Endothelial cell of umbilical vein (primary cell): ENCODE measurements around the gene NEO1. TPM values are rescaled to one million over a fixed set of nuclear protein-coding genes. Genes with fewer than 3 reads are reported as not detected.

Source experiments
- BruUV-seq: library from RNA; stranded (reverse); fragments of 400-500 nt; replicated peaks from 2 replicates; lab custom pipeline; 2021; lab: Mats Ljungman, UMichigan
- CTCF ChIA-PET: fragments of 300-600, 350-600 bp; sonication (Branson Sonifier 250); formaldehyde crosslinking; loops from one replicate; lab custom pipeline; 2021; ENCODE audit warnings: antibody characterized with exemption, inconsistent platforms; lab: Charles Lee
- POLR2A ChIA-PET: fragments of 300-600, 350-600 bp; sonication (Branson Sonifier 250); formaldehyde crosslinking; loops from one replicate; lab custom pipeline; 2021; ENCODE audit warnings: antibody characterized with exemption, inconsistent platforms; lab: Charles Lee
- DNase-seq: peaks from one replicate; pipeline ENCODE4 v3.0.0-alpha.2; 2011; ENCODE audit warnings: low read depth, low spot score
- FAIRE-seq: peaks from 2 replicates; lab custom pipeline; 2011; peaks lifted over from hg19 to GRCh38; lab: Jason Lieb, UNC
- H2AFZ ChIP-seq: 2 replicates; pipeline ENCODE4 v1.6.0; 2012; ENCODE audit warnings: low read depth, low read length, control low read depth, inconsistent platforms
- H3K27ac ChIP-seq: 2 replicates; pipeline ENCODE4 v1.5.1; 2011; ENCODE audit warnings: low read depth, mild to moderate bottlenecking, control low read depth, low read length, moderate library complexity; ENCODE audit not compliant: insufficient read depth
- H3K27me3 ChIP-seq, 2 experiments: 2 replicates each; pipeline versions ENCODE4 v1.6.0 to v1.6.1; 2011; ENCODE audit warnings: low read length in 2 of 2, mixed read lengths in 1 of 2; ENCODE audit not compliant: control insufficient read depth in 2 of 2, insufficient read depth in 2 of 2
- H3K36me3 ChIP-seq, 2 experiments: 2 replicates in 1 of 2; 3 replicates in 1 of 2; pipeline ENCODE4 v1.5.1; 2011; ENCODE audit warnings: low read length in 2 of 2, mild to moderate bottlenecking in 1 of 2, moderate library complexity in 1 of 2; ENCODE audit not compliant: control insufficient read depth in 2 of 2, insufficient read depth in 2 of 2; ENCODE audit errors: extremely low read depth in 1 of 2
- H3K4me1 ChIP-seq: 3 replicates; pipeline ENCODE4 v1.5.1; 2011; ENCODE audit warnings: mild to moderate bottlenecking, low read length; ENCODE audit not compliant: control insufficient read depth, insufficient read depth; ENCODE audit errors: extremely low read depth
- H3K4me2 ChIP-seq: 2 replicates; pipeline ENCODE4 v1.6.1; 2011; ENCODE audit warnings: low read length, control low read depth, mixed read lengths; ENCODE audit not compliant: insufficient read depth
- H3K4me3 ChIP-seq, 3 experiments: fragments of 200-600 bp in 1 of 3; sonication (generic), shearing (Covaris generic) in 1 of 3; replicated peaks in 1 of 3; 2 replicates each; pipeline ENCODE4 v1.5.1; 2011 to 2016; ENCODE audit warnings: control low read depth in 3 of 3, low read length in 3 of 3, mild to moderate bottlenecking in 2 of 3, inconsistent platforms in 1 of 3, low read depth in 1 of 3, moderate library complexity in 1 of 3; ENCODE audit not compliant: insufficient read depth in 1 of 3
- H3K79me2 ChIP-seq: 2 replicates; pipeline ENCODE4 v1.6.0; 2012; ENCODE audit warnings: low read length, inconsistent platforms; ENCODE audit not compliant: control insufficient read depth, insufficient read depth
- H3K9ac ChIP-seq: replicated peaks from 2 replicates; pipeline ENCODE3; 2011; ENCODE audit warnings: low read length, control low read depth; ENCODE audit not compliant: insufficient read depth; ENCODE audit errors: extremely low read depth
- H3K9me1 ChIP-seq: replicated peaks from 3 replicates; pipeline ENCODE4 v1.6.0; 2011; ENCODE audit warnings: mild to moderate bottlenecking, low read length; ENCODE audit not compliant: control insufficient read depth, insufficient read depth; ENCODE audit errors: extremely low read depth
- H3K9me3 ChIP-seq: replicated peaks from 2 replicates; pipeline ENCODE4 v1.5.1; 2012; ENCODE audit warnings: low read length, inconsistent platforms; ENCODE audit not compliant: control insufficient read depth, insufficient read depth
- H4K20me1 ChIP-seq: replicated peaks from 2 replicates; pipeline ENCODE3; 2011; ENCODE audit warnings: mild to moderate bottlenecking, low read length; ENCODE audit not compliant: control insufficient read depth, insufficient read depth; ENCODE audit errors: extremely low read depth
- CTCF ChIP-seq, 2 donors: IDR thresholded peaks; 1 replicate in 1 of 2; 2 replicates in 1 of 2; pipeline ENCODE4 v1.5.1; 2011; ENCODE audit warnings: low read length in 2 of 2, mild to moderate bottlenecking in 2 of 2, moderate library complexity in 2 of 2, control low read depth in 1 of 2, inconsistent platforms in 1 of 2, low read depth in 1 of 2; ENCODE audit not compliant: insufficient read depth in 1 of 2; ENCODE audit errors: extremely low read depth in 1 of 2
- FOS ChIP-seq: IDR thresholded peaks from 2 replicates; pipeline ENCODE4 v1.6.1; 2011; ENCODE audit warnings: mild to moderate bottlenecking, low read length, moderate library complexity, borderline replicate concordance; ENCODE audit not compliant: insufficient read depth
- GATA2 ChIP-seq: IDR thresholded peaks from 2 replicates; pipeline ENCODE4 v1.7.0; 2011; ENCODE audit warnings: low read depth, mild to moderate bottlenecking, moderate library complexity, mixed read lengths, low read length; ENCODE audit not compliant: insufficient read length, insufficient read depth
- MAX ChIP-seq: IDR thresholded peaks from 2 replicates; pipeline ENCODE4 v1.6.1; 2011; ENCODE audit not compliant: insufficient read depth, insufficient read length
- MYC ChIP-seq: IDR thresholded peaks from one replicate; pipeline ENCODE4 v1.6.1; 2011; ENCODE audit warnings: mild to moderate bottlenecking, low read depth, low read length
- POLR2AphosphoS5 ChIP-seq: IDR thresholded peaks from 2 replicates; pipeline ENCODE4 v1.6.1; 2012; ENCODE audit warnings: low read depth, mild to moderate bottlenecking, control low read depth, low read length, moderate library complexity; ENCODE audit not compliant: insufficient read depth
- dilution Hi-C: fragments of 300-500 bp; cut with MboI; formaldehyde crosslinking; loops from one replicate; pipeline ENCODE4 v1.15.0; 2019; ENCODE audit warnings: low sequenced_read_pairs; ENCODE audit not compliant: extremely low pct_ligation_motif_present
- intact Hi-C: fragments of 100-400 bp; cut with micrococcal nuclease; formaldehyde crosslinking; loops from one replicate; pipeline ENCODE4 v1.10.0; 2022
- polyA plus RNA-seq, 4 experiments: library from polyadenylated mRNA; depleted of rRNA in 3 of 4; stranded (reverse) in 3 of 4; unstranded in 1 of 4; fragments of >200 nt; gene quantifications; 2 replicates each; pipeline versions ENCODE4 v1.2.1 to v1.2.3, GENCODE V29; 2011 to 2012; ENCODE audit warnings: missing spikeins in 1 of 4
- total RNA-seq: library from RNA; stranded (reverse); gene quantifications from 2 replicates; pipeline ENCODE4 v1.2.3, GENCODE V29; 2021

NEO1 gene
- total and polyA plus RNA-seq, 2 donors (not counting 3 experiments of a cell fraction or from before 2014, with no cell fraction given), result 0.12 to 0.35 TPM

- no peaks in the 10 kb centered on the region for H3K4me1 ChIP-seq
- no peaks in the 10 kb centered on the region for H3K9me3 ChIP-seq
- no peaks in the 10 kb centered on the region for H4K20me1 ChIP-seq
- H3K27me3 ChIP-seq, result peaks cover 3 to 9% of the 10 kb centered on the region in 2 experiments
- no peaks in the 10 kb centered on the region for H3K9me1 ChIP-seq
- H3K79me2 ChIP-seq, result no peaks in the 10 kb centered on the region
- no peak overlapping the region for H3K4me2 ChIP-seq
- no peak for FAIRE-seq
- intact Hi-C loops, result no loop called here
- no TSS peak for BruUV-seq
- TF ChIP-seq GATA2, result no peak
- TF ChIP-seq FOS, result no peak
- TF ChIP-seq CTCF (IDR thresholded peaks at IDR 0.05; ENCODE audit: extremely low read depth in 1 of 2, insufficient read depth in 1 of 2, low read depth in 1 of 2, low read length in 2 of 2), result no peak
- no peak for TF ChIP-seq MAX
- no peak for TF ChIP-seq POLR2AphosphoS5
- no peak for TF ChIP-seq MYC
- POLR2A ChIA-PET, result no interaction called here
- H2AFZ ChIP-seq, result no peak overlapping the region
- CTCF ChIA-PET, result no interaction called here
- DNase-seq, result no peak
- no peak overlapping the region for H3K27ac ChIP-seq
- H3K36me3 ChIP-seq, result no peaks in the 10 kb centered on the region
- H3K9ac ChIP-seq, result no peak overlapping the region
- dilution Hi-C loops, result no loop called here
- H3K4me3 ChIP-seq, result no peak overlapping the region
Measured at GRCh38 chr15:73028031-73028430, 24.2 kb upstream of the NEO1 start.
